ENCODE results near the gene TANGO2. TPM values are rescaled to one million over a fixed set of nuclear protein-coding genes. Genes with fewer than 3 reads are reported as not detected.

Gene TANGO2
- total and polyA plus RNA-seq, 9 of the 15 experiments (the other 6 are each of a cell fraction or from before 2014, with no cell fraction given): 15.5 to 94.9 (median 70.1) TPM

DNA sequence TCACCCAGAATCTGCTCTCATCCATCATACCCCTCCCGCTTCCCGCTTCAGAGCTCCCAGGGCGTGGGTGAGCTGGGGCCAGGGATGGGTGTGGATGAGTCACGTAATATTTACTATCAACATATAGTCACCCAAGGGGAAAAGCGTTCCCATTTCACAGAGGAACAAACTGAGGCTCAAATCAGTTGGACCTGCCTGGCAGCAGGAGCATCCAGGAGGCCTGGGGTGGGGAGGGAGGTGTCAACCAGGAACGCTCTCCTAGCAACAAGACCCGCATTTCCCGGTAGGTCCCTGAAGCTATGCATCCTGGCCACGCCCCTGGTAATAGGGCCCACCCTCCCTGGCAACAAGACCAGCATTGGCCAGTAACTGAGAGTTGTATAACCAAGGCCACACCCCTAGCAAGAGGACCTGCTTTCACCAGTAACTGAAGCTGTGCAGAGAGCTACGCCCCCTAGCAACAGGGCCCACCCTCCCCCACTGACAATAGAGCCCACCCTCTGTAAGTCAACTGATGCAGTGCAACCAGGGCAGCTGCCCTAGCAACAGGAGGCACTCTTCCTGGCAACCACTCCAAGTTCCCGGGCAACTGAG is 46.5 kb upstream of the TANGO2 start (continued):
- TF ChIP-seq, protein P1, sequence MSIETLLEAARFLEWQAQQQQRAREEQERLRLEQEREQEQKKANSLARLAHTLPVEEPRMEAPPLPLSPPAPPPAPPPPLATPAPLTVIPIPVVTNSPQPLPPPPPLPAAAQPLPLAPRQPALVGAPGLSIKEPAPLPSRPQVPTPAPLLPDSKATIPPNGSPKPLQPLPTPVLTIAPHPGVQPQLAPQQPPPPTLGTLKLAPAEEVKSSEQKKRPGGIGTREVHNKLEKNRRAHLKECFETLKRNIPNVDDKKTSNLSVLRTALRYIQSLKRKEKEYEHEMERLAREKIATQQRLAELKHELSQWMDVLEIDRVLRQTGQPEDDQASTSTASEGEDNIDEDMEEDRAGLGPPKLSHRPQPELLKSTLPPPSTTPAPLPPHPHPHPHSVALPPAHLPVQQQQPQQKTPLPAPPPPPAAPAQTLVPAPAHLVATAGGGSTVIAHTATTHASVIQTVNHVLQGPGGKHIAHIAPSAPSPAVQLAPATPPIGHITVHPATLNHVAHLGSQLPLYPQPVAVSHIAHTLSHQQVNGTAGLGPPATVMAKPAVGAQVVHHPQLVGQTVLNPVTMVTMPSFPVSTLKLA (conservative IDR thresholded peaks at IDR 0.05): no peak
- peak; percentile 64; the same call in 1 of the 2 replicates for TF ChIP-seq MBD2 (IDR thresholded peaks at IDR 0.05; ENCODE audit: borderline replicate concordance, low read depth)
- no peak for TF ChIP-seq BRD4 (IDR thresholded peaks at IDR 0.05)
- TF ChIP-seq ZNF140 (CRISPR knock-in tag; IDR thresholded peaks at IDR 0.05): no peak
- TF ChIP-seq MECOM (CRISPR knock-in tag; IDR thresholded peaks at IDR 0.05): no peak
- TF ChIP-seq KLF10 (CRISPR knock-in tag; IDR thresholded peaks at IDR 0.05): no peak
- TF ChIP-seq ZC3H8 (IDR thresholded peaks at IDR 0.05): no peak
- TF ChIP-seq SAP30 (IDR thresholded peaks at IDR 0.05; ENCODE audit: borderline replicate concordance, insufficient read depth, low read depth, low read length, poor library complexity, severe bottlenecking): peak; percentile 11
- TF ChIP-seq, protein P2, sequence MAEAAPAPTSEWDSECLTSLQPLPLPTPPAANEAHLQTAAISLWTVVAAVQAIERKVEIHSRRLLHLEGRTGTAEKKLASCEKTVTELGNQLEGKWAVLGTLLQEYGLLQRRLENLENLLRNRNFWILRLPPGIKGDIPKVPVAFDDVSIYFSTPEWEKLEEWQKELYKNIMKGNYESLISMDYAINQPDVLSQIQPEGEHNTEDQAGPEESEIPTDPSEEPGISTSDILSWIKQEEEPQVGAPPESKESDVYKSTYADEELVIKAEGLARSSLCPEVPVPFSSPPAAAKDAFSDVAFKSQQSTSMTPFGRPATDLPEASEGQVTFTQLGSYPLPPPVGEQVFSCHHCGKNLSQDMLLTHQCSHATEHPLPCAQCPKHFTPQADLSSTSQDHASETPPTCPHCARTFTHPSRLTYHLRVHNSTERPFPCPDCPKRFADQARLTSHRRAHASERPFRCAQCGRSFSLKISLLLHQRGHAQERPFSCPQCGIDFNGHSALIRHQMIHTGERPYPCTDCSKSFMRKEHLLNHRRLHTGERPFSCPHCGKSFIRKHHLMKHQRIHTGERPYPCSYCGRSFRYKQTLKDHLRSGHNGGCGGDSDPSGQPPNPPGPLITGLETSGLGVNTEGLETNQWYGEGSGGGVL (CRISPR knock-in tag; IDR thresholded peaks at IDR 0.05): no peak
- no peak for TF ChIP-seq ZBTB8A (IDR thresholded peaks at IDR 0.05; ENCODE audit: partially characterized antibody)
- TF ChIP-seq, protein P3, sequence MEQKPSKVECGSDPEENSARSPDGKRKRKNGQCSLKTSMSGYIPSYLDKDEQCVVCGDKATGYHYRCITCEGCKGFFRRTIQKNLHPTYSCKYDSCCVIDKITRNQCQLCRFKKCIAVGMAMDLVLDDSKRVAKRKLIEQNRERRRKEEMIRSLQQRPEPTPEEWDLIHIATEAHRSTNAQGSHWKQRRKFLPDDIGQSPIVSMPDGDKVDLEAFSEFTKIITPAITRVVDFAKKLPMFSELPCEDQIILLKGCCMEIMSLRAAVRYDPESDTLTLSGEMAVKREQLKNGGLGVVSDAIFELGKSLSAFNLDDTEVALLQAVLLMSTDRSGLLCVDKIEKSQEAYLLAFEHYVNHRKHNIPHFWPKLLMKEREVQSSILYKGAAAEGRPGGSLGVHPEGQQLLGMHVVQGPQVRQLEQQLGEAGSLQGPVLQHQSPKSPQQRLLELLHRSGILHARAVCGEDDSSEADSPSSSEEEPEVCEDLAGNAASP (IDR thresholded peaks at IDR 0.05): no peak
- TF ChIP-seq MAFG (tag; conservative IDR thresholded peaks at IDR 0.05): no peak
- TF ChIP-seq, protein P4, sequence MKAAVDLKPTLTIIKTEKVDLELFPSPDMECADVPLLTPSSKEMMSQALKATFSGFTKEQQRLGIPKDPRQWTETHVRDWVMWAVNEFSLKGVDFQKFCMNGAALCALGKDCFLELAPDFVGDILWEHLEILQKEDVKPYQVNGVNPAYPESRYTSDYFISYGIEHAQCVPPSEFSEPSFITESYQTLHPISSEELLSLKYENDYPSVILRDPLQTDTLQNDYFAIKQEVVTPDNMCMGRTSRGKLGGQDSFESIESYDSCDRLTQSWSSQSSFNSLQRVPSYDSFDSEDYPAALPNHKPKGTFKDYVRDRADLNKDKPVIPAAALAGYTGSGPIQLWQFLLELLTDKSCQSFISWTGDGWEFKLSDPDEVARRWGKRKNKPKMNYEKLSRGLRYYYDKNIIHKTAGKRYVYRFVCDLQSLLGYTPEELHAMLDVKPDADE (conservative IDR thresholded peaks at IDR 0.05; ENCODE audit: control insufficient read depth, low read depth, low read length): peak; percentile 31; the same call in 1 of the 2 replicates
- TF ChIP-seq ETV5 (CRISPR knock-in tag; IDR thresholded peaks at IDR 0.05; ENCODE audit: low read depth): no peak
- TF ChIP-seq, protein P5, sequence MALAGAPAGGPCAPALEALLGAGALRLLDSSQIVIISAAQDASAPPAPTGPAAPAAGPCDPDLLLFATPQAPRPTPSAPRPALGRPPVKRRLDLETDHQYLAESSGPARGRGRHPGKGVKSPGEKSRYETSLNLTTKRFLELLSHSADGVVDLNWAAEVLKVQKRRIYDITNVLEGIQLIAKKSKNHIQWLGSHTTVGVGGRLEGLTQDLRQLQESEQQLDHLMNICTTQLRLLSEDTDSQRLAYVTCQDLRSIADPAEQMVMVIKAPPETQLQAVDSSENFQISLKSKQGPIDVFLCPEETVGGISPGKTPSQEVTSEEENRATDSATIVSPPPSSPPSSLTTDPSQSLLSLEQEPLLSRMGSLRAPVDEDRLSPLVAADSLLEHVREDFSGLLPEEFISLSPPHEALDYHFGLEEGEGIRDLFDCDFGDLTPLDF (CRISPR knock-in tag; IDR thresholded peaks at IDR 0.05): no peak
- no peak for TF ChIP-seq NCOA4 (IDR thresholded peaks at IDR 0.05; ENCODE audit: partially characterized antibody)
- TF ChIP-seq ZNF584 (CRISPR knock-in tag; IDR thresholded peaks at IDR 0.05; ENCODE audit: low read depth): no peak
- TF ChIP-seq CEBPB (tag; IDR thresholded peaks at IDR 0.05): no peak
- no peak for TF ChIP-seq CBX2 (IDR thresholded peaks at IDR 0.05; ENCODE audit: insufficient read depth, low read length, poor library complexity, severe bottlenecking)
- TF ChIP-seq ATF7 (IDR thresholded peaks at IDR 0.05): 0 out of 2 replicates have a peak, but pooled peaks have one; percentile 35
- no peak; the same call in 1 of the 2 replicates for TF ChIP-seq FOXM1 (IDR thresholded peaks at IDR 0.05; ENCODE audit: low read depth)
- TF ChIP-seq FOXM1 (CRISPR knock-in tag; IDR thresholded peaks at IDR 0.05; ENCODE audit: low read depth): no peak

All from K562 (cell line).